K562 (cell line): ENCODE results near the gene JAG2. TPM values are rescaled to one million over a fixed set of nuclear protein-coding genes. Genes with fewer than 3 reads are reported as not detected.

Experiments
- ATAC-seq: fragments of 200-7000 bp; cut with Tn5 transposase; 3 replicates; pipeline ENCODE4 v1.9.1; 2020; ENCODE audit warnings: moderate library complexity
- BruUV-seq: library from RNA; stranded (reverse); fragments of 400-500 nt; replicated peaks from 2 replicates; lab custom pipeline; 2021; lab: Mats Ljungman, UMichigan
- CTCF ChIA-PET: fragments of 300-600 bp; formaldehyde crosslinking; extraction: SDS; loops from one replicate; lab custom pipeline; 2021; ENCODE audit warnings: low intra/inter-chr PET ratio; lab: Yijun Ruan, JAX
- POLR2A ChIA-PET: fragments of 300-600, 350-650 bp; sonication (Branson Sonifier 250); formaldehyde crosslinking; extraction: SDS; loops from one replicate; lab custom pipeline; 2021; ENCODE audit warnings: antibody characterized with exemption, inconsistent platforms; lab: Yijun Ruan, JAX
- DNase-seq, 4 experiments: peaks; one replicate each; pipeline versions ENCODE4 v3.0.0 to v3.0.0-alpha.2; 2011 to 2018; ENCODE audit warnings: low spot score in 3 of 4, mixed read lengths in 3 of 4; ENCODE audit errors: extremely low read depth in 1 of 4
- FAIRE-seq: peaks from 2 replicates; lab custom pipeline; 2011; peaks lifted over from hg19 to GRCh38; lab: Jason Lieb, UNC
- H2AFZ ChIP-seq: 2 replicates; pipeline ENCODE4 v1.6.0; 2011; ENCODE audit warnings: low read depth, low read length, control low read depth, inconsistent platforms
- H3K27ac ChIP-seq: fragments of 200-600 bp; 3 replicates; pipeline ENCODE4 v1.8.0; 2011; ENCODE audit warnings: low read depth, mild to moderate bottlenecking, control low read depth, inconsistent platforms, low read length, moderate library complexity, mixed read lengths; ENCODE audit errors: extremely low read depth
- H3K27me3 ChIP-seq, 2 experiments: fragments of 300-600 bp in 1 of 2; 2 replicates in 1 of 2; 3 replicates in 1 of 2; pipeline versions ENCODE4 v1.6.0 to v1.8.0; 2011; ENCODE audit warnings: inconsistent platforms in 2 of 2, low read length in 2 of 2, mild to moderate bottlenecking in 1 of 2, mixed read lengths in 1 of 2, moderate library complexity in 1 of 2; ENCODE audit not compliant: control insufficient read depth in 2 of 2, insufficient read depth in 2 of 2
- H3K36me3 ChIP-seq: fragments of 300-600 bp; 3 replicates; pipeline ENCODE4 v1.8.0; 2011; ENCODE audit warnings: mild to moderate bottlenecking, low read length, inconsistent platforms; ENCODE audit not compliant: control insufficient read depth, insufficient read depth
- H3K4me1 ChIP-seq, 2 experiments: fragments of 200-600 bp in 1 of 2; replicated peaks in 1 of 2; 2 replicates in 1 of 2; 3 replicates in 1 of 2; pipeline versions ENCODE4 v1.5.1 to v1.8.0; 2011; ENCODE audit warnings: inconsistent platforms in 2 of 2, low read length in 2 of 2, mild to moderate bottlenecking in 1 of 2, mixed read lengths in 1 of 2, moderate library complexity in 1 of 2; ENCODE audit not compliant: control insufficient read depth in 2 of 2, insufficient read depth in 2 of 2
- H3K4me2 ChIP-seq: 2 replicates; pipeline ENCODE4 v1.6.1; 2011; ENCODE audit warnings: low read length, control low read depth, inconsistent platforms, mixed read lengths; ENCODE audit not compliant: insufficient read depth
- H3K4me3 ChIP-seq: fragments of 200-600 bp; sonication (generic), shearing (Covaris generic); 2 replicates; pipeline ENCODE4 v1.5.1; 2016; ENCODE audit warnings: control low read depth, inconsistent platforms
- H3K79me2 ChIP-seq: fragments of 200-600 bp; 3 replicates; pipeline ENCODE4 v1.8.0; 2011; ENCODE audit warnings: low read length, inconsistent platforms; ENCODE audit not compliant: control insufficient read depth, insufficient read depth
- H3K9ac ChIP-seq, 2 experiments: 2 replicates each; pipeline versions ENCODE4 v1.6.0 to v1.6.1; 2011; ENCODE audit warnings: low read depth in 2 of 2, low read length in 2 of 2, control low read depth in 1 of 2, inconsistent platforms in 1 of 2, mild to moderate bottlenecking in 1 of 2, mixed read lengths in 1 of 2; ENCODE audit not compliant: insufficient read depth in 1 of 2
- H3K9me1 ChIP-seq: one replicate; pipeline ENCODE4 v1.6.0; 2011; ENCODE audit warnings: inconsistent platforms, mild to moderate bottlenecking, low read length, moderate library complexity; ENCODE audit not compliant: control insufficient read depth, insufficient read depth
- H3K9me3 ChIP-seq: replicated peaks from 2 replicates; pipeline ENCODE4 v1.5.1; 2011; ENCODE audit warnings: low read depth, low read length, inconsistent platforms; ENCODE audit not compliant: control insufficient read depth, insufficient read depth
- H4K20me1 ChIP-seq: replicated peaks from 2 replicates; pipeline ENCODE4 v1.6.1; 2011; ENCODE audit warnings: low read length, inconsistent platforms, mixed read lengths; ENCODE audit not compliant: control insufficient read depth, insufficient read depth
- AFF4 ChIP-seq: sonication (generic); formaldehyde crosslinking; IDR thresholded peaks from 2 replicates; pipeline ENCODE4 v1.8.0; 2023; ENCODE audit warnings: mild to moderate bottlenecking, missing genetic modification reagents
- ARID2 ChIP-seq: fragments of 450-650 bp; IDR thresholded peaks from 2 replicates; pipeline ENCODE4 v1.6.1; 2017; ENCODE audit warnings: antibody characterized with exemption, mild to moderate bottlenecking
- ELF1 ChIP-seq: fragments of 200-800 bp; sonication (Bioruptor generic); IDR thresholded peaks from 2 replicates; pipeline ENCODE4 v1.6.1; 2016; ENCODE audit warnings: missing genetic modification characterization, missing compliant biosample characterization
- HBP1 ChIP-seq: fragments of 450-650 bp; formaldehyde crosslinking; IDR thresholded peaks from 2 replicates; pipeline ENCODE4 v1.4.0; 2022; ENCODE audit warnings: missing genetic modification characterization
- HINFP ChIP-seq: fragments of 450-650 bp; conservative IDR thresholded peaks from 2 replicates; pipeline ENCODE4 v1.6.1; 2016; ENCODE audit warnings: missing genetic modification characterization, low read depth, mild to moderate bottlenecking, control low read depth, missing compliant biosample characterization
- HMG20A ChIP-seq: fragments of 450-650 bp; formaldehyde crosslinking; conservative IDR thresholded peaks from 2 replicates; pipeline ENCODE4 v1.4.0; 2020; ENCODE audit warnings: mild to moderate bottlenecking, mixed read lengths
- NCOR1 ChIP-seq: fragments of 450-650 bp; IDR thresholded peaks from 2 replicates; pipeline ENCODE4 v1.6.1; 2016; ENCODE audit warnings: mild to moderate bottlenecking, moderate library complexity
- TCFL5 ChIP-seq: fragments of 250-450 bp; sonication (Bioruptor Pico); conservative IDR thresholded peaks from 2 replicates; pipeline ENCODE4 v1.6.1; 2021; ENCODE audit warnings: mild to moderate bottlenecking, moderate library complexity, matching md5 sums
- ZBTB17 ChIP-seq: fragments of 450-650 bp; formaldehyde crosslinking; IDR thresholded peaks from 2 replicates; pipeline ENCODE4 v1.4.0; 2020; ENCODE audit warnings: mild to moderate bottlenecking
- WGBS: fragments of 100-300 bp; shearing (Covaris generic); methylation state at CpG from one replicate; pipeline ENCODE4 v1.1.6; 2016; ENCODE audit warnings: low coverage, mixed read lengths; ENCODE audit not compliant: insufficient coverage; ENCODE audit errors: missing lambda C conversion rate; 5-methylcytosine and 5-hydroxymethylcytosine counted together
- in situ Hi-C: fragments of 300-500 bp; cut with MboI; formaldehyde crosslinking; loops from 4 replicates; pipeline ENCODE4 v1.15.0; 2018; ENCODE audit warnings: inconsistent platforms, mixed read lengths
- intact Hi-C: fragments of 100-400 bp; cut with micrococcal nuclease; formaldehyde crosslinking; loops from 2 replicates; pipeline ENCODE4 v1.14.2; 2022
- polyA plus RNA-seq, 8 experiments: library from polyadenylated mRNA; depleted of rRNA in 4 of 8; stranded (reverse) in 5 of 8; unstranded in 3 of 8; fragments of >200 nt; fragmentation: Nextera tagmentation in 2 of 8; fragmentation: Illumina TruSeq in 1 of 8; extraction: Ambion mirVana in 2 of 8; extraction: Trizol in 1 of 8; gene quantifications; 2 replicates each; pipeline versions ENCODE4 v1.2.1 to v1.2.3, GENCODE V29; 2011 to 2014; ENCODE audit warnings: inconsistent platforms in 1 of 8, missing spikeins in 1 of 8
- total RNA-seq, 7 experiments: library from RNA; depleted of rRNA in 6 of 7; stranded (reverse); fragments of >200 nt in 6 of 7; fragmentation: Illumina TruSeq in 2 of 7; extraction: Trizol in 2 of 7; gene quantifications; 2 replicates each; pipeline versions ENCODE4 v1.2.1 to v1.2.3, GENCODE V29; 2011 to 2021; ENCODE audit warnings: low replicate concordance in 1 of 7

JAG2 gene
- total and polyA plus RNA-seq, 9 of the 15 experiments (the other 6 are each of a cell fraction or from before 2014, with no cell fraction given), result 0.25 to 48.4 (median 8.6) TPM

- ChIA-PET POLR2A (no interaction called here), CTCF (no interaction called here)
- H3K27ac ChIP-seq, result no peak overlapping the region
- H3K9ac ChIP-seq, result no peak overlapping the region
- H3K4me3 ChIP-seq, result no peak overlapping the region
- no peak for ATAC-seq
- no peak for DNase-seq
- H3K4me2 ChIP-seq, result no peak overlapping the region
- no peaks in the 10 kb centered on the region for H3K9me3 ChIP-seq
- H4K20me1 ChIP-seq, result no peaks in the 10 kb centered on the region
- intact Hi-C loops (no loop called here), in situ Hi-C loops (no loop called here)
- FAIRE-seq, result no peak
- no peak overlapping the region for H2AFZ ChIP-seq
- H3K9me1 ChIP-seq, result no peaks in the 10 kb centered on the region
- 94% methylated on average over 2 of the region's 3 CpGs for WGBS
- no peak for TF ChIP-seq HBP1 (CRISPR knock-in tag)
- no peak for TF ChIP-seq ARID2
- no peak for TF ChIP-seq ELF1 (tag)
- no peak for TF ChIP-seq TCFL5 (CRISPR knock-in tag)
- TF ChIP-seq HINFP, result no peak
- TF ChIP-seq NCOR1, result no peak
- TF ChIP-seq HMG20A (CRISPR knock-in tag), result no peak
- no peak for TF ChIP-seq AFF4 (CRISPR knock-in tag)
- no peak for TF ChIP-seq ZBTB17 (CRISPR knock-in tag)
- H3K36me3 ChIP-seq, result peaks cover 13% of the 10 kb centered on the region; the same call in 1 of the 3 replicates
- no TSS peak for BruUV-seq
- no peaks in the 10 kb centered on the region for H3K27me3 ChIP-seq
- H3K79me2 ChIP-seq, result no peaks in the 10 kb centered on the region
- peaks cover 0 to 3% of the 10 kb centered on the region in 2 experiments; a peak in 2 of 5 replicates for H3K4me1 ChIP-seq
Measured at GRCh38 chr14:105215602-105216001, 47.0 kb upstream of the JAG2 start.
